Measurements from ENCODE around the gene LY9.

LY9 gene

GRCh38 chr1:160806784-160807183 is 10.8 kb downstream of the LY9 start:
- DNase-seq = no peak

GRCh38 chr1:160807247-160807646 is 11.3 kb downstream of the LY9 start:
- no peak for DNase-seq

GRCh38 chr1:160807738-160808137 is 11.8 kb downstream of the LY9 start:
- no peak for DNase-seq

- no peak for DNase-seq
Observed at GRCh38 chr1:160808289-160808688, 12.3 kb downstream of the LY9 start.

- DNase-seq = no peak
Observed at GRCh38 chr1:160810486-160810885, 14.5 kb downstream of the LY9 start.

GRCh38 chr1:160811147-160811546 is 15.2 kb downstream of the LY9 start:
- no peak for DNase-seq

GRCh38 chr1:160813215-160813614 is 17.2 kb downstream of the LY9 start:
- no peak for DNase-seq

- no peak for DNase-seq
Observed at GRCh38 chr1:160814316-160814715, 18.3 kb downstream of the LY9 start.

- no peak for DNase-seq
Observed at GRCh38 chr1:160814856-160815255, 18.9 kb downstream of the LY9 start.

- no peak for DNase-seq
Observed at GRCh38 chr1:160818207-160818937, 22.4 kb downstream of the LY9 start.

- no peak for DNase-seq
Observed at GRCh38 chr1:160819186-160819585, 23.2 kb downstream of the LY9 start.

GRCh38 chr1:160821627-160822026 is 25.7 kb downstream of the LY9 start:
- DNase-seq = no peak

GRCh38 chr1:160823296-160823695 is 27.3 kb downstream of the LY9 start:
- DNase-seq = no peak

- DNase-seq = no peak
Observed at GRCh38 chr1:160826546-160826945, 30.6 kb downstream of the LY9 start.

- no peak for DNase-seq
Observed at GRCh38 chr1:160827418-160827817, 31.4 kb downstream of the LY9 start.

- no peak for DNase-seq
Observed at GRCh38 chr1:160829766-160830165, 33.8 kb downstream of the LY9 start.

- peak; percentile 72 for DNase-seq
Observed at GRCh38 chr1:160830321-160831153, 34.6 kb downstream of the LY9 start.

GRCh38 chr1:160834945-160835565 is 39.1 kb downstream of the LY9 start:
- no peak for DNase-seq

GRCh38 chr1:160835751-160836150 is 39.8 kb downstream of the LY9 start:
- no peak for DNase-seq

- no peak for DNase-seq
Observed at GRCh38 chr1:160836561-160836960, 40.6 kb downstream of the LY9 start.

GRCh38 chr1:160836981-160837557 is 41.1 kb downstream of the LY9 start:
- DNase-seq = no peak

- peak; percentile 87 for DNase-seq
Observed at GRCh38 chr1:160837558-160838205, 41.7 kb downstream of the LY9 start.

GRCh38 chr1:160838888-160839287 is 42.9 kb downstream of the LY9 start:
- DNase-seq = no peak

Measured in CD4-positive, alpha-beta T cell treated with Interleukin-15 for 1 hour (primary cell).